ENCODE measurements around the gene CD34. TPM values are rescaled to one million over a fixed set of nuclear protein-coding genes. Genes with fewer than 3 reads are reported as not detected.

The CD34 gene
- total RNA-seq, 1 experiment from 2014 or later = not detected

DNA sequence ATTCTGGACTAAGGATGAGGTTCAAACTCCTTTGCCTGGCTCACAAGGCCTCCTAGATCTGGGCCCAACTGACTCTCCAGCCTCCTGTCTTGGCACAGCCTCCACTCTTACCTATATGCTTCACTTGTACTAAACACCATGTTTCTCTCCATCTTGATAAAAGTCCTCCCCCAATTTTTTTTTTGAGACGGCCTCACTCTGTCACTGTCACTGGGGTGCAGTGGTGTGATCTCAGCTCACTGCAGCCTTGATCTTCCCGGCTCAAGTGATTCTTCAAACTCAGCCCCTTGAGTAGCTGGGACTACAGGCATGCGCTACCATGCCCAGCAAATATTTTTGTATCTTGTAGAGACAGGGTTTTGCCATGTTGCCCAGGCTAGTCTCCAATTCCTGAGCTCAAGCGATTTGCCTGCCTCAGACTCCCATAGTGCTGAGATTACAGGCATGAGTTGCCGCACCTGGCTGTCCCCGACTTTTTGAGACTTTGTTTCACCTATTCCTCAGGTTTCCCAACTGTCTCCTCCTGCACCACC, 39.7 kb downstream of the CD34 start:
- Histone ChIP-seq H3K4me1 (replicated peaks; ENCODE audit: insufficient read depth) (peaks cover 15% of the 10 kb centered on the region), H3K9me2 (ENCODE audit: insufficient read depth) (0 out of 2 replicates have a peak, but pooled peaks cover 2% of the 10 kb centered on the region), H4K20me1 (ENCODE audit: insufficient read depth) (no peaks in the 10 kb centered on the region), H3K9me3 (ENCODE audit: insufficient read depth, low read depth) (no peaks in the 10 kb centered on the region), H3K4me3 (no peak overlapping the region), H3K36me3 (ENCODE audit: low read depth) (no peaks in the 10 kb centered on the region), H3F3A (ENCODE audit: insufficient read depth, low read depth) (no peaks in the 10 kb centered on the region), H3K79me2 (ENCODE audit: low read depth) (no peaks in the 10 kb centered on the region), H2AFZ (no peak overlapping the region), H3K4me2 (no peak overlapping the region), H3K27ac (no peak overlapping the region), H3K27me3 (ENCODE audit: insufficient read depth, low read depth) (no peaks in the 10 kb centered on the region)
- no TSS peak for BruUV-seq (replicated peaks)
- DNase-seq = no peak
- TF ChIP-seq, protein P1, sequence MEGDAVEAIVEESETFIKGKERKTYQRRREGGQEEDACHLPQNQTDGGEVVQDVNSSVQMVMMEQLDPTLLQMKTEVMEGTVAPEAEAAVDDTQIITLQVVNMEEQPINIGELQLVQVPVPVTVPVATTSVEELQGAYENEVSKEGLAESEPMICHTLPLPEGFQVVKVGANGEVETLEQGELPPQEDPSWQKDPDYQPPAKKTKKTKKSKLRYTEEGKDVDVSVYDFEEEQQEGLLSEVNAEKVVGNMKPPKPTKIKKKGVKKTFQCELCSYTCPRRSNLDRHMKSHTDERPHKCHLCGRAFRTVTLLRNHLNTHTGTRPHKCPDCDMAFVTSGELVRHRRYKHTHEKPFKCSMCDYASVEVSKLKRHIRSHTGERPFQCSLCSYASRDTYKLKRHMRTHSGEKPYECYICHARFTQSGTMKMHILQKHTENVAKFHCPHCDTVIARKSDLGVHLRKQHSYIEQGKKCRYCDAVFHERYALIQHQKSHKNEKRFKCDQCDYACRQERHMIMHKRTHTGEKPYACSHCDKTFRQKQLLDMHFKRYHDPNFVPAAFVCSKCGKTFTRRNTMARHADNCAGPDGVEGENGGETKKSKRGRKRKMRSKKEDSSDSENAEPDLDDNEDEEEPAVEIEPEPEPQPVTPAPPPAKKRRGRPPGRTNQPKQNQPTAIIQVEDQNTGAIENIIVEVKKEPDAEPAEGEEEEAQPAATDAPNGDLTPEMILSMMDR (conservative IDR thresholded peaks at IDR 0.05) = no peak
- TF ChIP-seq EZH2 (IDR thresholded peaks at IDR 0.05; ENCODE audit: low read depth) = no peak
- CTCF ChIA-PET = no interaction called here
- intact Hi-C loops (cut with micrococcal nuclease; ENCODE audit: unreplicated experiment) = no loop called here
- POLR2A ChIA-PET (ENCODE audit: unreplicated experiment) = interaction anchor here (0.6 kb wide), 1 partner anchor 31 kb away, joined by 3 read pairs; no protein-coding TSS in a partner anchor

DNA sequence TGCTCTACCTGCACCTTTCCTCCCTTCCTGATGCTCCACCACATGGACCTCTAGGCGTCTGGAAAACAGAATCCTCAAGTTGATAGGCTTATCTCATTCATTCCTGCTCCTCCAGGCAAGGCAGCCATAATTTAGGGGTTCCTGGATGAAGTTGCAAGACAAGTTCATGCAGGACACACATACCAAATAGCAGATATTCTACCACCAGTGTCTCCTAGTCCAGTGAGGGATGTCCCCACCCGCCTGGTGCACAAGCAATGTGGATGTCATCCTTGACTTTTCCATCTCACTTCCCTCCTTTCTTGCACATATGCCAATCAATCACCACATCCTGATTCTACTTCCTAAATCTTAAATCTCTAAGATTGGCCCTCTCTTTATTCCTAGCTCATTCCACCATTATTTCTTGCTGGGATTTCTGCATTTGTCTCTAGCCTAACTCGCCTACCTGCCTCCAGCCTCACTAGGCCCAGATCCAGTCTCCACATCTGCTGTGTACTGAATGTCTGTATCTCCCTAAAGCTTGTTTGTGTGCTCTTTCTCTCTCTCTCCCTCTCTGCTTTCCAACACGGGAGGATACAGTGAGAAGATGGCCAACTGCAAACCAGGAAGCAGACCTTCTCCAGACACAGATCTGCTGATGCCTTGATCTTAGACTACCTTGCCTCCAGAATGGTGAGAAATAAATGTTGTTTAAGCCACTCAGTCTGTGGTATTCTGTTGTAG, 40.5 kb downstream of the CD34 start:
- Histone ChIP-seq H3K9me2 (ENCODE audit: insufficient read depth) (0 out of 2 replicates have a peak, but pooled peaks cover 2% of the 10 kb centered on the region), H3K36me3 (ENCODE audit: low read depth) (no peaks in the 10 kb centered on the region), H3K4me3 (no peak overlapping the region), H3K4me2 (no peak overlapping the region), H3K27me3 (ENCODE audit: insufficient read depth, low read depth) (no peaks in the 10 kb centered on the region), H3K4me1 (replicated peaks; ENCODE audit: insufficient read depth) (peaks cover 15% of the 10 kb centered on the region), H4K20me1 (ENCODE audit: insufficient read depth) (no peaks in the 10 kb centered on the region), H3K27ac (no peak overlapping the region), H3K79me2 (ENCODE audit: low read depth) (no peaks in the 10 kb centered on the region), H2AFZ (no peak overlapping the region), H3F3A (ENCODE audit: insufficient read depth, low read depth) (no peaks in the 10 kb centered on the region), H3K9me3 (ENCODE audit: insufficient read depth, low read depth) (no peaks in the 10 kb centered on the region)
- ChIA-PET CTCF (no interaction called here), POLR2A (ENCODE audit: unreplicated experiment) (interaction anchor here (0.6 kb wide), 2 partner anchors 30 to 46 kb away, joined by 3 to 4 read pairs; no protein-coding TSS in a partner anchor)
- BruUV-seq (replicated peaks) = no TSS peak
- intact Hi-C loops (cut with micrococcal nuclease; ENCODE audit: unreplicated experiment) = no loop called here
- DNase-seq = no peak
- TF ChIP-seq, protein P1 (conservative IDR thresholded peaks at IDR 0.05) = no peak
- no peak for TF ChIP-seq EZH2 (IDR thresholded peaks at IDR 0.05; ENCODE audit: low read depth)

DNA sequence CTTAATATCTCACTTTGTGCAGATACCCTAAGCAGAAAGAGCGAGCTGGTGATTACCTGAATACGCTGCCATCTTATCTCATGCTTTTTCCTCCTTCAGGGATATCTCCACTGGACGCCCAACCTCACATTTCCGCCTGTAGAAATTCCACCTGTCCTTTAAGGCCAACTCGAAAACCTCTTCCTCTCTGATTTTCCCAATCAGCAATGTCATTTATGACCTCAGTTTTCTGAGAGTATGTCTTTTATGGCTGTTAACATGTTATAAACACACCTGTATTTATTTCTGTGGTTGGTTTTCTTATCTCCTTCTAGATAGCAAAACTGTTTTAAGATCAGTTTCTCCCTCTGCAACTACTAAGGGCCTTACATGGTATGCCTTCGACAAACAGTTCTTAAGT, 41.1 kb downstream of the CD34 start:
- H4K20me1 ChIP-seq (ENCODE audit: insufficient read depth) = no peaks in the 10 kb centered on the region
- H3K4me3 ChIP-seq = no peak overlapping the region
- H3K4me2 ChIP-seq = peak overlapping the region; percentile 94
- BruUV-seq (replicated peaks) = no TSS peak
- H3K27ac ChIP-seq = no peak overlapping the region
- no peak for DNase-seq
- 0 out of 2 replicates have a peak, but pooled peaks cover 2% of the 10 kb centered on the region for H3K9me2 ChIP-seq (ENCODE audit: insufficient read depth)
- H3K27me3 ChIP-seq (ENCODE audit: insufficient read depth, low read depth) = no peaks in the 10 kb centered on the region
- ChIA-PET POLR2A (ENCODE audit: unreplicated experiment) (interaction anchor here (0.6 kb wide), 1 partner anchor 46 kb away, joined by 4 read pairs; no protein-coding TSS in a partner anchor), CTCF (interaction anchor here (0.5 to 1.6 kb wide), 4 partner anchors 29 to 105 kb away, joined by 3 to 10 read pairs (median 4); no protein-coding TSS in a partner anchor)
- intact Hi-C loops (cut with micrococcal nuclease; ENCODE audit: unreplicated experiment) = loop anchor here (1.0 kb wide), 1 partner anchor 42 kb away; no protein-coding TSS in a partner anchor
- H3K79me2 ChIP-seq (ENCODE audit: low read depth) = no peaks in the 10 kb centered on the region
- H3K36me3 ChIP-seq (ENCODE audit: low read depth) = no peaks in the 10 kb centered on the region
- peaks cover 20% of the 10 kb centered on the region for H3K4me1 ChIP-seq (replicated peaks; ENCODE audit: insufficient read depth)
- H2AFZ ChIP-seq = no peak overlapping the region
- H3K9me3 ChIP-seq (ENCODE audit: insufficient read depth, low read depth) = no peaks in the 10 kb centered on the region
- no peak for TF ChIP-seq EZH2 (IDR thresholded peaks at IDR 0.05; ENCODE audit: low read depth)
- TF ChIP-seq, protein P1 (conservative IDR thresholded peaks at IDR 0.05) = no peak
- peaks cover 4% of the 10 kb centered on the region; the same call in 1 of the 2 replicates for H3F3A ChIP-seq (ENCODE audit: insufficient read depth, low read depth)

Measured in PC-9 (cell line).